Stimulated activated CD8-positive, alpha-beta memory T cell treated with anti-CD3 and anti-CD28 coated beads, Interleukin-2, amount 100 ng/mL, for 1 hour (primary cell): ENCODE measurements around the gene SRM.
"Not testable (repeated sequence)": the region's sequence is repeated elsewhere in the genome, so short reads cannot be mapped to it uniquely, and the experiment has no call there.

Source experiments
- DNase-seq, 2 donors: peaks; one replicate each; pipeline ENCODE4 v3.0.0-alpha.2; 2020; ENCODE audit warnings: low read depth in 2 of 2

The SRM gene

DNA sequence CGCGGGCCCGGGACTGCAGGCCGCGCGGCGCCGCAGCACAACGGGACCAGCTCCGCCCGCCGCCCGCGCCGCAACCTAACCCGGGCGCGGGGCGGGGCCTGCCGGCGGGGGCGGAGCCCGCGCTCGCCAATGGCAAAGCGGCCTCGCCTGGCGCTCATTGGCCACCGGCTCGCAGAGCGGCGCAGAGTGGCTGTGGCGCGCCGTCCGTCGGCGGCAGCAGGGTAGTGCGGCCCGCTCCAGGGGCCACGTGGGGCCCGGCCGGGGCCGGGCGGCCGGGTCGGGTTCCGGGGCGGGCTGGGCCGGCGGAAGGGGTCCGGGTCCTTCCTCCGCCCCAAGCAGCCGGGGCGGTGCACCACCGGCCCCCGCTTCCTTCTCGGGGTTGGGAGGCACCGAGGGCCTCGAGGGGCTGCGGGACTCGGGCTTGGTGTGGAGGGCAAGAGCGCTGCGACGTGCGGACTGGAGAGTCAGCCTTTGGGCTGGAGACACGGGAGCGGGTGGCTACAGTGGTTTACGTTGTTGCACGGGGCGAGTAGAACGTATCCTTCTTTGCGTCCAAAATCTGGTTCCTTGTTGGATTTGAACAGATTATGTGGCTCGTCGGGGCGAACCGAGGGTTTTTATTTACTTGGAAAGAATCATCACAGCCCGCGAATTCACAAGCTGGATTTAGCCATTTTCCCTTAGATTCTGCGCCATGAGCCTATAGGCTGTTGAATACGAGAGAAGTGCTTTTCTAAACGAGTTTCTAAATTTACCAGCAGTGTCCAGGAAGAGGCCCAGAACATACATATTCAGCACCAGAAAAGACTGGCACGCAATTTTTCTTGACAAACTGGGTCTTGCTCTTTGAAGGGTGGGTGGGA, at the start of gene SRM:
TSS of gene SRM (minus strand) at position 51 of the 863 bp plus-strand sequence. CDS start 75 bp downstream, outside the sequence.
- peak; percentile 77 to 82 for DNase-seq

DNA sequence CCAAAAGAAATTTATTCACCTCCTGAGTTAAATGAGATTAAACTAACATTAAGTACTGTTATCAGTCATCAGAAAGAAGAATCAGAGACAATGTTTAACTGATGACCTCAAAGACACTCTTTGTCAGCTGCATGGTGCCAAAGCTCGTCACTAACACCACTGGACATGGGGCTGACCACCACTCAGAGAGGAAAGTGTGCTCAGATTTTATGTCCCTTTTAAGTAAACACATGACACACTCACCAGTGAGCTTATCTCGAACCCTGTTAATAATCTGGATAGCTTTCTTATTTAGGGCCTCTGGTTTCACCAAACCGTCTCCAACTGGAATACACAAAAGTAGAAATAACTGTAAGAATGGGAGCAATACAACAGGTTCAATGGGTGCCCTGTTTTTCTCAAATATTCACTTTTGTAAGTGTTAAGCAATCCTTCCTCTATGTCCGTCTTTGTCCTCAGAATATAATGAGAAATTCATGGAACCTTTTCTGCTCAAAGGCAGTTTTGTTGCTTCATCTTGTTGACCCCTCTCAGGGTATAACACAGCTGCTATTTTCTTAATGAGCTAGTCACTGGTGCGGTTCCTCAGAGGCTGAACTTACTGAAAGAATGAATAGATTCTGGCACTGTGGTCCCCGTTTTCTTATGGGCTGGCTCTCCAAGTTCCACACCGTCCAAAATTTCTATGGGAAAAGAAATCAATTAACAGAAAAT, 49.4 kb upstream of the SRM start:
- DNase-seq = no peak

DNA sequence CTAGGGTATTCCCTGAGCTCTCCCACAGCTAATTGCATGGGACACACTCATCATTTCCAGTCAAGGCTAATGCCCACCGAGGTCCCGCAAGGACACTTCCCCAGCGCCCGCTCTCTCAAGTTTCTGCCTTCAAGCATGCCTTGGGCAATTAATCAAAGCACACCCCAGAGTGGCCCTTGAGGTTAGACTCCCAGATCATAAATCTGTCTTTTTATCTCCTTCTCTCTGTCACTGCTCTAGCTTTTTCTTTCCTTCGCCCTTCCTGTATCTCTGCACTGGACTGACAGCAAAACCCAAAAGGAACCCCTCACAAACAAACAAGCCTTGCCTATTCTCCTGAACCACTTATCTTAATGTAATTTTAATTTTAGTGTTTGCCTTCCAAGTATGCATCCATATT, 47.8 kb upstream of the SRM start:
- no peak for DNase-seq

DNA sequence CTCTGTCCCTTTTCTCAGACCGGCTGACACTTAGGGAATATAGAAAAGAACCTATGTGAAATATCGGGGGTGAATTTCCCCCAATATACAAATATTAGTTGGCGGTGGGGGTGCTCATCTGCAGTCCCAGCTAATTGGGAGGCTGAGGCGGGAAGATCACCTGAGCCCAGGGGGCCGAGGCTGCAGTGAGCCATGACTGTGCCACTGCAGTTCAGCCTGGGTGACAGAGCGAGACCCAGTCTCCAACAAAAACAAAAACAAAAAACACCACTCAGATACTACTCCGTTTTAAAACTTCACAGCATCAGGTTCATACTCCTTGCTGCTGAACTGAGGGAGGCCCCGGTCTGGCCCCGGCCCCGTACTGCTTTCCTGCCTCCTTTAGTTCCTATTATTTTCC, 45.8 kb upstream of the SRM start:
- DNase-seq = no peak

DNA sequence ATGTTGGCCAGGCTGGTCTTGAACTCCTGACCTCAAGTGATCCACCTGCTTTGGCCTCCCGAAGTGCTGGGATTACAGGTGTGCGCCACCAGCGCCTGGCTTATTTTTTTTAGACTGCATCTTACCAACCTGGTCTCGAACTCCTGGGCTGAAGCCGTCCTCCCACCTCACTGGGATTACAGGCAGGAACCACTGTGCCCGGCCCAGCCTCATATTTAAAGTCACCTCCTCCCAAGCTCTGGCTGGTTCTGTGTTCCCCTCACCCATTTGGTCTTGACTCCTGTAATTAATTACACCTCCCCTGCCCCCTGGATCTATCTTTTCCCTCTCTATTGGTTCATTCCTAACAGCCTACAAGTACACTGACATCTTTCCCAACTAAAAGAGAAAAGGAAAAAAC, 41.5 kb upstream of the SRM start:
- DNase-seq = no peak

DNA sequence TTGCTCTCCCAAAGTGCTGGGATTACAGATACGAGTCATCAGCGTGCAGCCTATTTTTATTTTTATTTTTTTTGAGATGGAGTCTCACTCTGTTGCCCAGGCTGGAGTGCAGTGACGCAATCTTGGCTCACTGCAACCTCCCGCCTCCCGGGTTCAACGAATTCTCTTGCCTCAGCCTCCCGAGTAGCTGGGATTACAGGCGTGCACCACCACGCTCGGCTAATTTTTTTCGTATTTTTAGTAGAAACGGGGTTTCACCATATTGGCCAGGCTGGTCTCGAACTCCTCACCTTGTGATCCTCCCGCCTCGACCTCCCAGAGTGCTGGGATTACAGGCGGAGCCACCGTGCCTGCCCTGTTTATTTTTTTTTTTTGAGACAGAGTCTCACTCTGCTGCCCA, 41.0 kb upstream of the SRM start:
- not testable (repeated sequence) for DNase-seq

DNA sequence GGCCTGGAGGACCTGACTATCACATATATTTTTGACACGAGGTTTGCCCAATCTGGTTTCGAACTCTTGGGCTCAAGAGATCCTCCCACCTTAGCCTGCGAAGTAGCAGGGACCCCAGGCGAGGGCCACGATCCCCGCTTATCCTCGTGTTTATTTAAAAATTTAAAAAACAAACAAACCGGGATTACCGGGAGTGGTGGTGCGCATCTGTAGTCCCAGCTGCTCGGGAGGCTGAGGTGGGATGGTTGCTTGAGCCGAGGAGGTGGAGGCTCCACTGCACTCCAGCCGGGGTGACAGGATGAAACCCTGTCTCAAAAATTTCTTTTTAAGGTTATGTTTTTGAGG, 40.3 kb upstream of the SRM start:
- DNase-seq = no peak

DNA sequence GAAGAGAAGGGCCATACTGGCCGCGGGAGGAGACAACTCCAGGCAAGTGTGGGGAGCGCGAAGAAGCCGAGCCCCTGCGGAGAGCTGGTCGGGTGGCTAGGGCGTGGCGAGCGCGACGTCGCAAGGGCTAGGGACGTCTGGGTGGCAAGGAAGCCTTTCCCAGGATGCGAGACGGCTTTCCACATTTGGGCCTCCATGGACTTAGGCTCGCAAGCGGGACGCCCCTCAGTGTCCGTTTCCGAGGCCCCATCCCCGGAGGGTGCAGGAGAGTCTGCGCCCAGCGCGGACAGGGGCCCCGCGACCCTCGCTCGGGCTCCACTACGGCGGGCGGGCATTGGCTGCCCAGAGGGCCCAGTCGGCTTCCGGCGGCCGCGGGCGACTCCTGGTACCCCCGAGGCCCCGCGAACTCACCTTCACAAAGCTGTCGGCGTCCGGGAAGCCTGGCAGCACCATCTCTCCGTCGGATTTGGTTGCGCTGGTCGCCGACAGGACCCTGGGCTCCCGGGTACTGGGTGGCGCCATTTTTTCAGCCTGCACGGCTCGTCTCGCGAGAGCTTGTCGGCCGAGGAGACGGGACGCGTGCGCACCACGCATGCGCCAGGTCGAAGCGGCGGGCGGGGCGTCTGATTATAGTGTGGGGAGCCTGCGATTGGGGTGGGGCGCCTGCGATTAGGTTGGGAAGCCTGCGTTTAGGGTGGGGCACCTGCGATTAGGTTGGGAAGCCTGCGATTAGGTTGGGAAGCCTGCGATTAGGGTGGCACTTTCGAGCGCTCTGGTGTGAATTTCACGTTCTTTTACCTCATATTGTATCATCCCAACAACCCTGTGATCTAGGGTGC, 39.7 kb upstream of the SRM start, which contains the start of gene EXOSC10:
TSS of gene EXOSC10 (minus strand) at position 560 of the 839 bp plus-strand sequence. CDS start at position 522, 38 bp downstream.
- DNase-seq = peak; percentile 87 to 93

DNA sequence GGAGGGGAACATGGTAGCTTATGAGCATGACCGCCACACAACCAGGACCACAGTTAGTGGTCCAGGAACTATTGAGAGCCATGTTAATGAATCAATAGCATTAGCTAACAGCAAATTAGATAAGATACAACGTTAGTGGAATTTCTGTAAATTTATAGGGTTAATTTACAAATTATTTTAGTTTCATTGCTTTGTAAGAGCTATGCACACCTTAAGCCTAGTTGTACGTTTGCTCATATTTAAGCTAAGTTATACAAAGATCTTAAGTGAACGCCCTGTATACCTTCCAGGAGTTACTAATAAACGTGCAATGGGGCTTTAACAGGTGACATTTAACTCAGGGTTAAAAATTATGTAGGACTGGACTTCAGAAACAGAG, 39.1 kb upstream of the SRM start:
- no peak for DNase-seq

DNA sequence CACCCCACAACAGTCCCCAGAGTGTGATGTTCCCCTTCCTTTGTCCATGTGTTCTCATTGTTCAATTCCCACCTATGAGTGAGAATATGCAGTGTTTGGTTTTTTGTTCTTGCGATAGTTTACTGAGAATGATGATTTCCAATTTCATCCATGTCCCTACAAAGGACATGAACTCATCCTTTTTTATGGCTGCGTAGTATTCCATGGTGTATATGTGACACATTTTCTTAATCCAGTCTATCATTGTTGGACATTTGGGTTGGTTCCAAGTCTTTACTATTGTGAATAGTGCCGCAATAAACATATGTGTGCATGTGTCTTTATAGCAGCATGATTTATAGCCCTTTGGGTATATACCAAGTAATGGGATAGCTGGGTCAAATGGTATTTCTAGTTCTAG, 24.0 kb upstream of the SRM start:
- DNase-seq = not testable (repeated sequence)

DNA sequence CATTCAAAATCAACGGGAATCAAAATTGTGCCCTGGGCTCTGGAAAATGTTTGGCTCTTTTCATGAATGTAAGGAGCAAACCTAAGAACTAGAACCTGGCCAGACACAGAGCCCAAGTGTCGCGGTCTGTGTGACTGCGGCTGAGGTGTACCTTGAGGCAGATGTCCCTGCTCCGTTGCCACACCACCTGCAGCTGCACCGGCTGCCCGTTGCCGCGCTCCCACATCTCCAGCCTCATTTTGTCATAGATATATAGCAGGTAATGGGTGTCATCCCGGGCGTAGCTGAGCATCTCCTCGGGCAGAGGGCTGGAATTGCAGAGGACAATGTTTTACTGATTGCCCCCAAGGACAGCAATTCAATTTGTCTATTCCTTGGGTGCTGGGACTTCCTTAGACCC, 21.1 kb upstream of the SRM start:
- no peak for DNase-seq

DNA sequence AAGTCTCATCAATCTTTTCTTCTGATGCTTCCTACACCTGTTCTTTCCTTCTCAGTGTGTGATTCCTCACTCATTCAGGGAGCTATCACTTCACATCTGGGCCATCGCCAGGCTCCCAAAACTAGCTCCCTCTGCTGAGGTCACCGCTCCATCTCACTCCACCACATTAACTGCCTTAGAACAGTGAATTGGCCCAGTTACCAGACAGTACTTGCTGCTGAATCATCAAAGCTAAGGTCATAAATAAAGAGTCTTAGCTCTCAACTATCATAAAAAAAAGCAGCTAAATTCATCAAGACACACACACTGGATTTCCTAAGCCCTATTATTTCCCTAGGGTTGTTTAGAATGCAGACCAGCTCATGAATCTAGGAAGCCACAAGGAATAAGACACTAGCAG, 18.8 kb upstream of the SRM start:
- no peak for DNase-seq

DNA sequence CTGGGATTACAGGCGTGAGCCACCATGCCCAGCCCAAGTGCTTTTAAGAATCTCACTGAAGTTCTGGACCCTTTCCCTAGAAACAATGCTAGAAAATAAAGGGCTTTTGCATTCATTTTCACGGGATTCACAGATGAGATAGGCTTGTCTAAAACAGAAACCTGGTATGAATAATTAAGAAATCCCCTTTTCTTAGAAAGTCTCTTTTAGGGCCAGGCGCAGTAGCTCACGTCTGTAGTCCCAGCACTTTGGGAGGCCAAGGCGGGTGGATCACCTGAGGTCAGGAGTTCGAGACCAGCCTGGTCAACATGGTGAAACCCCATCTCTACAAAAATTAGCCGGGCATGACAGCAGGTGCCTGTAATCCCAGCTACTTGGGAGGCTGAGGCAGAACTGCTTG, 13.6 kb upstream of the SRM start:
- DNase-seq = not testable (repeated sequence)

DNA sequence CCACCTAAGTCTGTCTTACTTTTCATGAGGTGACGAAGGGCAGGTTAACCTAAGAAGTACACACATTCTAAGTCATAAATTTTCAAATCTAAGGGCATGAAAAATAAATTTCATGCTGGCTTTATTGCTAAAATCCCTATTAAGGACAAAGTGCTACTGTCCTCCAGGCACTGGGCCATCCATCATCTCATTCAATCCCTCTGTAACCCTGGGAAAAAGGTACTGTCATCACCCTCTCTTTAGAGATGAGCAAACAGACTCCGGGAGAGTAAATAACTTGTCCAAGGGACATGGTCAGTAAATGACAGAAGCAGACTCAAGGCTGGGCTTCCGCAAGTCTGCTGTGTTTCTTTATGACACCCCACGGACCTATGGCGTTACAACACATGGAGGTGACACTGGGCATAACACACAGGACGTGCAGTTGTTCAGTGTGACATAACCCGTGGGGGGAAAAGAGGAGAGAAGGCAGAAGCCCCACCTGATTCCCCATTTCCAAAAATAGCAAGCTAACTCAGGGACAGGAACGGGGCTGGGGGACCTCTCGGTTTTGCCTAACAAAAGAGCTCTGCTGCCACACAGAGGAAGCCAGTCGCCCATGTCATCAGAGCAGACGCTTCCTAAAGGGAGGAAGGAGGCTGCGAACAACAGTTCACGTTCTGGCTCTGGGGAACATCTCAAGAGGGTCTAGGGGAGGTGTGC, 12.5 kb upstream of the SRM start:
- DNase-seq = no peak

DNA sequence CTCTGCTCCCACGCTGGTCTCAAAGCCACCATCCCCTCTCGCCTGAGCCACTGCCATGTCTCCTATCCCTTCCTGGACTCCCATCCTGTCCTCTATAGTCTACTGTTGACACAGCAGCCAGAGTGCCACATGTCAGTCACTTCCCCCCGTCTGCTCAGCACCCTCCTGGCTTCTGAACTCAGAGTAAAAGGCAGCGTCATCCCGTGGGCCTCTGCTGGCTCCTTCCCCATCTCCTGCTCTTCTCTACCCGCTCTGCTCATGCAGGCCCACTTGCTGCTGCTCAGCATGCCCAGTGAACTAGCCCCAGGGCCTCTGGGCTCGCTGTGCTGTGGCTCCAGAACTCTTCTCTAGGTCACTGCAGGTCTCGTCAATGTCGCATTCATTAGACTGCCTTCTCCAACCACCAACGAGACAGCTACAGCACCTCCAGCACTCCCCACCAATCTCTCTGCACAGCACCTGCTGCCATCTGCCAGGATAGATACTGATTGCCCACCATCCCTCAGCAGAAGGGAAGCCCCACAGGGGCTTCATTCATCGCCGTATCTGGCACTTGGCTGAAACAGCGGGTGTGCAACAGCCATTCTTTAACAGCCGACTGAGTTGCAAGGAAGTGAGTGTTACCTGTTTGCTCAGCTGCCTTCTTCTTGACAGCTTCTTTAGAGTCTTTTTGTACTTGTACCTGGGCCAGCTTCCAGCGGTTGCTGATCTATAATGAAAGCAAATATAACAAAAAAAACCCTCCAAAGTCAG, 11.8 kb upstream of the SRM start:
- DNase-seq = no peak

DNA sequence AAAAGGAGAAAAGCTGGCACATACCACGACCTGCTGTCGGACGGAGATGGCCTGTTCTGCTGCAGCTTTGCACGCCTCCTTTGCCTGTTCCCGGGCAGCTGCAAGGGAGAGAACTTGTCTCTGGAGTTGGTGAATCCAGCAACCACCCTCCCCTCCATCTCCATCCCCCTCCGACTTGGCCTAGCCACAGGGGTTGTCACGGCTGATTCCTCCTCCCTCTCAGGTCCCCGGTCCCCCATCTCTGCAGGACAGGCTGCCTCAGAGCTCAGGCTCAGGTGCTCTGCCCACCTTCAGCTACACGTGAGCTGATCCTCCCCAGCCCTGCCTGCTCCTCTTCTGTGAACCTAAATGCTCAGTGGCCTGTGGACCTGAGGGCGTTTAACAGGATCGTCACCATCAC, 11.1 kb upstream of the SRM start:
- DNase-seq = no peak

DNA sequence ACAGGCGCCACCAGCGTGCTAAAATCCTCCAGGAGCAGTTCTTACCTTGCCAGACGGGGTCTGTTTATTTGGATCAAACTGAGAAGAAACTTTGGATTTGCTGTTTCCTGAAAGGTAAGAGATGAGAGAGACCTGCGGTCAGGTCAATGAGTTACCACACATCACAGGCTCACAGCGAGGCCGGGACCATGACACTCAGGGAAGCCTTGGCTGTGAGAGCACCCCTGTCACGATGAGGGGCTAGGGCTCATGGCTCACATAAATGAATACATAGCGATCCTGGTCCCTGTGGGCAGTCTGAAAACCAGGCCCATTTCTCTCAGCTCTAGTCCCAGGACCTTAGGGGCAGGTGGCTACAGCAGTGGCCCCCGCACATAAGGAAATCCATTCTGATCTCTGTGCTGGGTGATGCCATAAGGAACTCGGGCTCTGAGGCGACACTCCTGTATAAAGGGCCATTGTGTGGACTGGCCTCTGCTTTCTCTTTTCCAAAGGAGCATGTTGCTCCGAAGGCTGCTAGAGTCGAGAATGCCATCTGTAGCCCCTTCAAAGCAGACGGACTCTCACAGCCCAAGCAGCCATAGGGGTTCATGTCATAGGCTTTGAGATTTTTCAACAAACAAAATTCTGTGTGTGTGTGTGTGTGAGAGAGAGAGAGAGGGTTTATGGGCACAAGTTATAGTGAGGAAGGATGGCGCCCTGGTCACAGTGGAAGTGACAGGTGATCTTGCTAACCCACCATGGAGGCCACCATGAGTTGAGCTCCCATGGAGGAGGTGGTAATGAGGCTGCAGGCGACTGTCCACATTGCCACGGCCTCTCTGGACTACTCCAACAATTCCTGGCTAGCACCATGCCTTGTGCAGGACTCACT, 9.0 kb upstream of the SRM start:
- no peak for DNase-seq

DNA sequence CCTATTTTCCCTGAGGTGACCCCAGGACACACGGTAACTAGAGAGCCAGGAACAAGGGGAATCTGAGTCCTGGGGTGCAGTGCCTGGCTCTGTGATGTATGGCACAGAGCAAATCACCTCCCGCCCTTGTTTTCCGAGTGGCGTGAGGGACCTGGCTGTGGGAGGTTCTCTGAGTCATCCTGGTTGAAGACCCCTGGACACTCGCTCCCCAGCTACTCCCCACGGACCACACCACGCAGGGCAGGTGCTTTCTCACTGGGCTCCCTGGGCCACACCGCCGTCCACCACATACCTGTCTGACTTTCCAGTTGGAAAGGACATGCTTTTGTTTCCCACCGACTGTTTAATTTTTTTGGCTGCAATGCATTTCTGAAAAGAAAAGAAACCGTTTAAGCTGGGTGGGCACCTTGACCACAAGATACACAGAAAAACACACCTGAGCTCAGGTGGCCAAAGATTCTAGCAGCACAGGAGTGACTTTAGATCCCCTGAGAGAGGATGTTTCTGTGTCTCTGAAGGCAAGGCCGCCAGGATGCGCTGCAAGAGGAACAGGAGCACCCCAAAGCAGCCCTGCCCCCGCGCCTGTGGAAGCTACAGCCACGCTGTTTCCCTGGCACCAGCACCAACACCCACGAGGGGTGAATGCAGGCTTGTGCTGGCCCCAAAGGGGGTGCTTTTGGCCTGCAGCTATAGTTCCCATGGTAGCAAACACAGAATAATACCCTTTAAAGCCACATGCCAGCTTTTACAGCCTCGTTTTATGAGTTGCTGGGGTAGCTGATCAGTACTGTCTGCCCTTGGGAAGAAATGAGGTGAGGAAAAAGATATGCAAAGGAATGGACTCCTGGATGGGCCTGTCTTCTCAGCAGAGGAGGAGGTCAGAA, 8.1 kb upstream of the SRM start:
- DNase-seq = no peak

DNA sequence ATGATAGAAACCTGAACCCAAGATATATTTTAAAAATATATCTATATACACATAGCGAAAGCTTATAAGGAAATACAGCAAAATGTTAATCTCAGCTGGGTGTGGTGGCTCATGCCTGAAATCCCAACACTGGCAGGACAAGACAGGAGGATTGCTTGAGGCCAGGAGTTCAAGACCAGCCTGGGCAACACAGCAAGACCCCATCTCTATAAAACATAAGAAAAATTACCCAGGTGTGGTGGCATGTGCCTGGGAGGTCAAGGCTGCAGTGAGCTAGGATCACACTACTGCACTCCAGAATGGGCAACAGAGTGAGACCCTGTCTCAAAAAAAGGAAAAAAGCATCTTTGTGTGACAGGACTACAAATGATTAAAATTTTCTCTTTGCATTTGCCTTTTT, 6.0 kb upstream of the SRM start:
- DNase-seq = no peak
